Stimulated activated CD4-positive, alpha-beta T cell treated with anti-CD3 and anti-CD28 coated beads, Interleukin-4, amount 100 ng/mL, for 48 hours (primary cell): ENCODE results near the gene CPED1.

Experiments used
- DNase-seq, 2 donors: peaks; one replicate each; pipeline ENCODE4 v3.0.0-alpha.2; 2020; ENCODE audit warnings: low read depth in 2 of 2

Gene CPED1

DNA sequence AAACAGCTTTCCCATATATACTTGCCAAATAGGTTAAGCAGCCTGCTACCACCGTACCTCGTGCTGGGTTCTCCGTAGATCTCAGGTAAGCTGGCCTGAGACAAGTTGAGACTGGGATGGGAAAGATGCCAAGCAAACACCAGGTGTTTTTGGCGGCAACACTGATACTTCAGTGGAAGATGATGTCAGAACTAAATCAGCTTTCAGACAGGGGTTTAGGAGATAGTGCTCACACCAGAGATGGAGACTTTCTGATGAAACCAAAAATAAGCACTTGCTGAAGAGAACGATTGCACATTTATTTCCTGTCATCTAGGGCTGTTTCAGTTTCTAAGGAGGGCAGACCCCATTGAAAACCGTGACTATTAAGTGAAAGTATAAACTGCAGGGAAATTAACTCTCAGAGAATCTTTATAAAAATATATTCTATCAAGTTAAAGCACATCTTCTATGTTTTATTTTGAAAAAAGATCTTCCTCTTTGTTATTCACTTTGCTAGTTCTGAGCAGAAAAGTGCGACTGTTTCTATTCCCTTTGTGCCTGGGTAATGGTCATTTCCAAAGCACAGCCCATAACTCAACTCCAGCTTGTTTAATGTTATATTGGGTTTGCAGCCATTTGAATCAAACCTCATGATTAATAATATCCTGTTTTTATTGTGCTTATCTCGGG, 149.9 kb downstream of the CPED1 start:
- no peak for DNase-seq

DNA sequence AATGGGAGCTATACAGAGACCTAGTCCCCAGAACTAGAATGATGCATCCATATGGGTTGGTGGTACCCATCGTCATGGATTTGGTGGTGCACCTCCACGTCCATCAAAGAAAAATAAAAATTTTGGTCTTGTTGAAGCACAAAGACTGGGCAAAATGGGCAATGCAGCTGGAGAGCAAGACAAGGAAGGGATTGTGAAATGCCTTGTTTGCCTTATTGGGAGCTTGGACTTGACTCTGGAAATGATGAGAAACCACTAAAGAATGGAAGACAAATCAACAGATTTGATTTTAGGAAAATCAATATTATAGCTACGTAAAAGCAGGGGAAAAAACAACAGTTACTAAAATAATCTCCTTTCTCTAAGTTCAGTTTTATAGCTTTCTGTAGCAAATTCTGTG, 150.9 kb downstream of the CPED1 start:
- no peak for DNase-seq

DNA sequence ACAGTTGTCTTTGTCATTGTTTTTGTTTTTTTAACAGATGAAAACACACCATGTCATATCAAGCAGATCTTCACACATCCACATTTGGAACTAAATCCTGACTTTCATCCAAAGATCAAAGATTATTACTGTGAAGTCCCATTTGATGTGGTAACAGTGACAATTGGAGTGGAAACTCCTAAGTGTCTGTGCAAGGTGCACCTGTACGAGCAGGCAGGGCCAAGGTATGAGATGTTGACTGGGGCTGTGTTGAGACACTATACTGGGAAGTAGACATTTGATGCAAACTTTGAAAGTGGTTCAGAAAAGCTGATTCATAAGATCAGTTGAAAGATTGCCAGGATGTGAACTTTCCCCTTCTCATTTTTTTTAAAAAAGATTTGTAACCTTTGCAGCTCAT, 152.3 kb downstream of the CPED1 start:
- no peak for DNase-seq

DNA sequence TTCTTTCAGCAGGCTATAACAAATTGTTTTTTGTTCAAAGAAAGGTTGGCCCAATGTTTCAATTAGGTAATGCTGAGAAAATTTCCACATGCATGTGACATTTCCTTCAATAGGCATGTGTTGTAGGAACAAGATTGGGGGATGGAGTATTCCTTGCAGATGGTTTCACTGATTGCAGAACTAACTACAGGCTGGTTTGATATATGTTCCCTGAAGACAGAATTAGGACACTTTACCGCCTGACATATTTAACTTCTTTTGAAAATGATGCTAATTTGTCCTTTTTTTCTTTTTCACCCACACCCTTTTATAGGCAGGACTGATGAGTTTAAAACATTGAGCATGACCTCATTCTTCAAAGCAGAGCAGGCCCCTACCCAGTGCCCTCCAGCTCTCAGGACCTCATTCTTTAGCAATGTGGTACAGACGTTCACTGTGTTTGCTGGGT, 163.3 kb downstream of the CPED1 start:
- no peak for DNase-seq

DNA sequence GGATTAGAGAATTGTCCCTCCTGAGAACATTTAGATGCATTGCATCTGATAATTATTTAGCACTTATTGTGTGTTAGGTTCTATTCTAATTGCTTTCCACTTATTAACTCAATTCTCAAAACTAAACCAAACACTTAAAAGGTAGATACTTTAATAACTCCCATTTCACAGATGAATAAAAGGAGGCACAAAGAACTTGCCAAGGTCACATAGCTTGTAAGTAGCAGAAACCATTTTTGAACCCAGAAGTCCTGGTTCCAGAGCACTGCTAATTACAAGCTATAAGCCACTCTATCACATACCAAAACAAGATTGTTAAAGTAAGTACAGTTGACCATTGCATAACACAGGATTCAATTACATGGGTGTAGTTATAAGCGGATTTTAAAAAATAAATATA, 164.9 kb downstream of the CPED1 start:
- DNase-seq, result no peak

DNA sequence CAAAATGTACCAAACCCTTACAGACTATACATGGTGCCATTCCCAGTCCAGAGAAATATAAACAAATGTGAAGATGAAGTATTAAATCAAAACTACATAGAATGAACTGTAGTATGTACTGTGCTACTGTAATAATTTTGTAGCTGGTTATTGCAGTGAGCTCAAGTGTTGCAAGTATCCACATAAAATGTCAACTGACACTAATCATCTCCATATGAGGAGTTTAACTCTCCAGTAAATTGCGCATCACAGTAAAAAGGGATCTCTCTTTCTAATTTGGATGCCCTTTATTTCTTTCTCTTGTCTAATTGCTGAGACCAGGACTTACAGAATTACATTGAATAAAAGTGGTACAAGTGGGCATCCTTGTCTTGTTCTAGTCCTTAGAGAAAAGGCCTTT, 165.5 kb downstream of the CPED1 start:
- no peak for DNase-seq

DNA sequence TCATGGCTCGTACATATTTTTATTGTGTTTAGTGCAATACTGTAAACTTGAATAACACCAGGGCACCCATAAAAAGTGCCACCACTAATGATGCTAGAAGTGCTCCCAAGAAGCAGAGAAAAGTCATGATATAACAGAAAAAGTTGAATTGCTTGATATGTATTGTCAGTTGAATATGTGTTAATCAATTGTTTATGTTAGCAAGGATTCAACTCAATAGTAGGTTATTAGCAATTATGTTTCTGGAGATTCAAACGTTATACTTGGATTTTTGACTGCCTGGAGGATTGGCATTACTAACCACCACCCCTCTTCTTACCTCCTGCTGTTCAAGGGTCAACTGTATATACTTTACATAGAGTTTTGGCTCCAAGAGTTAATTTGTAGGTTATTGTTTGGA, 168.3 kb downstream of the CPED1 start:
- no peak for DNase-seq

DNA sequence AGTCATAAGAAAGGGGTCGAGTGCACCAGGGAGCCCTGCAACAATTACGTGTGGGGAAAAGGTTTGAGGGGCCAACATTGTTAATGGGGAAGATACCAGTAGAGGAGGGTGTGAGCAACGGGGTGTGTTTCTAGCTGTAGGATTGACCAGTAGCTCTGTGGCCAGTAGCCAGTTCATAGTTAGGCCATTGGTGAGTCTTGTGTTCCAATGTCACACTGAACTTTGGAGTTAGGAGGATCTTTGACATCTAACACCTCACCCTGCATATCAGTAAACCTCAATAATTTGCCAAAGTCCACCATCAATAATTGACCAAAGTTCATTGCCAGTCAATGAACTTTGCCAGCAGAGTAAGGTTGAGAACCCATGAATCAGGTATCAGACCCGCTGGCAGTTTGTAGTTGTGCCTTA, 168.8 kb downstream of the CPED1 start:
- DNase-seq, result no peak

DNA sequence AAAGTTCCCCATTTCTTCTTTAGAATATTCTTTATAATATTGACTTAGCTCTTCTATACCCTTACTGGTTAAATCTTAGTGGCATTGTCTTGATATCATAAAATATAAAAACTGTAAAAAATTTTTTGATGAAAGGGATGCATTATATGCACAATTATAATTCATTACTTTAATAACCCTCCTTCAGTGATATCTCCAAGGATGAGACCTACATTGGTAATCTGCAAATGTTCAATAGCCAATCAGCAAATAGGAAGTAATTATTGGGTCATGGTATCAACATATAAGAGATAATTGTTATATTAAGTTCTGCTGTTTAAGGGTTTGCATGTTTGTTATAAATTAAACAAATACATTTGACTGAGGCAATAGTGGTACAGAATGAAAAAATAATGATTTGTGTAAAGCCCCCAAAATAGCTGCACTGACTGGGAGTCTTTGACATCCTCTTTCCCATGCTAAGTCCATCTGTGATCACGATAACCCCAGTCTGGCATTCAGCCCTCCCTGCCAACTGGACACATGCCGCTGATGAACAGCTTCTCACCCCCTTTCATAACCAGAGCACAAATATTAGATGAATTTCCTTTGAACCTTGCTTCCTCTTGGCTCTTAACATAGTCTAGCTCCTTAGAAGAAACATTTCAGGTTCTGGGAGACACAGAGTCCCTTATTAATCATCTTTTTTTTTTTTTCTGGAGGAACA, 169.5 kb downstream of the CPED1 start:
- DNase-seq, result no peak

DNA sequence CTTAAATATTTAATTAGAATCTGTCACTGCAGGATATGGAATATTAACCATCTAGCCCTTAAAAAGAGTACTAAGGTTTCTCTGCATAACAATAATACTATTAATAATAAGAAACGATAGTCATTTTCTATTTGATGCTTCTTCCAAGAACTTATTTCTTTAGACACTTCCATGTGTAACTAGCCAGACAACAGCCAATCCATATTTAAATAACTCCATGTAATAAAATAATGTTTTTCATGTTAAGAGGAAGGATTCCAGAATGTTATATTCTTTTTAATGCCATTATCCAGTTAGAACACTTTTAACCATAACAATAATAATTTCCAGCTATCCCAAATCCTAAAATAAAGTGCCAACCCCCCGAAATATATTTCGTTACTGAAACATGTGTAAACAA, 170.2 kb downstream of the CPED1 start:
- DNase-seq, result no peak

DNA sequence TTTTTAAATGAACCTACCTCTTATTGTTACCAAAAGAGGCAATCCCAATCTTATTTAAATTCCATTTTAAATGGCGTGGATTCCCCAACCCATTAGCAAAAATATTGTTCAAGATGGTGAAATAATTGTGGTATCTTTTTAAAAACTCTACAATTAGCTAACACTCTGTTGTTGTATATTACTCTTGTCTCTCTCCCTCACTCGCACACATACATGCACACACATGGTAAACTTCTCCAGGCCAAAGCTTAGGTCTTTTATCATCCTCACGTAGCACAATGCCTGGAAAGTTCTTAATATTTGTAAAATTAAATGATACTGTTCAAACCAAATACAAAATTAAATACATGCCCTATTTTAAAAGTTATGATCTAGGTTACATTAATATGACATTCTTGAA, 171.0 kb downstream of the CPED1 start:
- DNase-seq, result no peak

DNA sequence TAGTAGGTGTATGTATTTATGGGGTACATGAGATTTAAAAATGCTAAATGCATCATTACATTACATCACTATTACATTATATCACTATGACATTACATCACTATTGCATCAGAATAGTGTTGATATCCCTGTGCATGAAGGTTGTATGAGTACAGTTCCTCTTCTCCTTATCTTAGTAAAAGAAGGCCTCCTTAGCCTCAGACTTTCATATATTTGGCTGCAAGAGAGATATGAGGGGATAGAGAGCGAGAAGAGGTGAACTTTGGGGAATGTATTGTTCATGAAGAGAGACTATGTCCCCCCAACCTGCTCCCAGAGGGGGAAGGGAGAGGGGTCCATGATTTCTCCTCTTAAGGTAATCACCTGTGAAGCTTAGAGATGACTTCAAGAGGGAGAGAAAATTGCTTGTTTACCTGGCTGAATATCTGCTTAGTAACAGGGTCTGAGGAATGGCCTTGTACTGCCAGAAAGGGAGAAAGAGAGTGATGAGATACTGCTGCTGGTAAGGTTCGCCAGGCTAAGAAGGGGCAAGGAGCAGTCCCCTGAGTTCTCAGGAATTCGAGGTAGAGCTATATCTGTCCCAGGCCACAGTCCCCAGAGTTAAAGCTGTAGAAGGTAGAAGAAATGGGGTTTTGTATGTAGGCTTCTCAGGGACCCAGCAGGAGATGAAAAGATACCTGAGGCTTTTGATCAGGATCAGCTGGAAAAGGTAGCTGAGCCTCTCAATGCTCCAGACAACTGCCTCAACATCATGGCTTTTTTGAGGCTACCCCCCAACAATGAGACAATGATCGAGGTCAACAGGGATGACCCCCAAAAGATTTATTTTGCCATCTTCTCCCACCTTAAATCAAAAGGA, 171.9 kb downstream of the CPED1 start:
- no peak for DNase-seq

DNA sequence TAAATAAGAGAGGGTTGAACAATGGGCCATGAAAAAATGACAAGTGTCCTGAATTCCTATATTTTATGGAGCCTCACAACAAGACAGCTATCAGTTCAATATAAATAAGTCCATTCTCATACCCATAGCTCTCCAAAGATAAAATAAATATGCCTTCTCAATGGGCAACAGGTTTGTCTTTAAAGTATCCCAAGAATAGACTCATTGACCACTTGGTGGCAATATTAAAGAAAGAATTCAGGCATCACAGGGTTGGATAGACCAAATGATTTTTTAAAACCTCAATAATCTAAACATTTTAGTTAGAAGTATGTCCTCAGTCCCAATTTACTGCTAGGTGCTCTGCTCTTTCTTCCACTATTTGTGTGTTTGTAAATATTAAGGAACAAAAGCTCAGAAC, 175.2 kb downstream of the CPED1 start:
- no peak for DNase-seq

DNA sequence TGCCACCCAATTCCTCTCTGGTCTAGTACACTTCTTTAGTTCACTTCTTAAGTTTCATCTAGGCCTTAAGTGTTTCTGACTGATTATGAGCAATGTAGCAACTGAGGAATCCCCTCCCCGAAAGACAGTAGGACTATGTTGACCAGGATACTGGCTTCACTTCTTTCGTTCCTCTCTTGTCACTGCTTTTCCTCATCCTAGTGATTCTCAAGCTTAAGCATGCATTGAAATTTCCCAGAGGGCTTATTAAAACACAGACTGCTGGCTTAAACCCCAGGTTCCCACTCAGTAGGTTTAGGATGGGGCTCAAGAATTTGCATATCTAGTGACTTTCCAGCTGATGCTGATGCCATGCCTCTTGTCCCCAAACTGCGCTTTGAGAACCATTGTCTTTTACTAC, 175.7 kb downstream of the CPED1 start:
- no peak for DNase-seq

DNA sequence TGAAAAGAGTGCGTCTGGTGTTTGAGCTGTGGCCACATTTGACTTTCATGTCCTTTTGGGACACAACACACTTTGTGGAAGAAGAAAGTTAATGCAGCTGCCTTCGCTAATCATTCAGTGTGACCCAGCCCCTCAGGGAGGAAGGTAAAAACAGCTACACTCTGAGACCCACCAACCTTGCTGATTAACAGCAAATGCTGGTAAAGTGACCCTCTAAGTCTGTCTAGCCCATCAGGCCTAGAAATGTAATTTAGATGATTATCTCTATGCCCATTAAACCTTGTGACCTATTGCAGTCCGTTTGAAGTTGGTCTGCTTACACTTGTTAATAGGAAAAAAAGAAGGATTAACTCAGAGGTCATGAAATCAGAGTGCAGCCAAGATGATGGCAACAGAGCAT, 178.4 kb downstream of the CPED1 start:
- no peak for DNase-seq

DNA sequence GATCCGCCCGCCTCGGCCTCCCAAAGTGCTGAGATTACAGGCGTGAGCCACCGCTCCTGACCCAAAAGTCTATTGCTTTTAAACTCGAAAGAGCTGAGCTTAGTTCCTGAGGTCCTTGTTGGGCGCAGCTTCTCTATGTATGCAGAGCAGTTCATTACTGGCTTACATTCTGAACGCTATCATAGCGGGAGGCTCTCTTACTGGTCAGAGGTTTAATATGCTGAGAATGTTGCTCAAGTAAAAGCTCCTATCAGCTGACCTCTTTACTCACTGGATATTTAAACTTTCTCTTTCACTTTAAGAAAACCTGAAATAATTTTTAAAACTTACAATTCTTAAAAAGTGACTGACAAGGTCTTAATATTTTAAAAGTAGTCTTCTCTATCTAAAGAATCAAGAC, 179.5 kb downstream of the CPED1 start:
- DNase-seq, result no peak

DNA sequence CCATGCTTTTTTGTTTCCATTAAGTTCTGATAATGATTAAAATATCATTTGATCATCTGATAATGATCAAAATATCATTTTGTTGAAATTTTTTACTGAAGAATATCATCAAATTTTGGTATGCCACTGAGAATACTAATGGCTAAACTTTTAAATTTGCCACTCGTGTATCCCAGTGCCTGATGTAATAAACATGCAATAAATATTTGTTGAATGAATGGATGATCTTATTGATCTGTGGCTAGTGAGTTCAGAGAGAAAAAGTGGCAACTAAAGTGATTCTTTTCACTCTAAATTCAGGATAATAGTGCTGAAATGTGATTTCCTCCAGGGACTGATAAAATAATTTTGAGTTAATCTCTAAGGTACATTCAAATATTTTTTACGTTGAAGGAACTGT, 181.0 kb downstream of the CPED1 start:
- no peak for DNase-seq

DNA sequence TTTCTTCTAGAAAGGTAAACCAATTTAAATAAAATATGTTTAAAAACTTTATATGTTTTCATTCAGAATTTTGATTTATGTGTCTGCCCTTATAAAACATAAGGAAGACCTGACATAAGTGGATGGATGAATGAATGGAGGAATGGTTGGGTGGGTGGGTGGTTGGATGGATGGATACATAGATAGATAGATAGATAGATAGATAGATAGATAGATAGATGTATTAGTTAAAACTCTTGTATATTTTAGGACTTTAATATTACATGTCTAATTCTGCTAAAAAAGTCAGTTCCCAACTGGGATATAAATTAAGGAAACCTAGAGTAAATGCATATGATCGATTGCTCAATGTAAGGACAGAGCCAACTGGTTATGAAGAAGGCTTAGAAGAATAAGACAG, 184.0 kb downstream of the CPED1 start:
- no peak for DNase-seq

DNA sequence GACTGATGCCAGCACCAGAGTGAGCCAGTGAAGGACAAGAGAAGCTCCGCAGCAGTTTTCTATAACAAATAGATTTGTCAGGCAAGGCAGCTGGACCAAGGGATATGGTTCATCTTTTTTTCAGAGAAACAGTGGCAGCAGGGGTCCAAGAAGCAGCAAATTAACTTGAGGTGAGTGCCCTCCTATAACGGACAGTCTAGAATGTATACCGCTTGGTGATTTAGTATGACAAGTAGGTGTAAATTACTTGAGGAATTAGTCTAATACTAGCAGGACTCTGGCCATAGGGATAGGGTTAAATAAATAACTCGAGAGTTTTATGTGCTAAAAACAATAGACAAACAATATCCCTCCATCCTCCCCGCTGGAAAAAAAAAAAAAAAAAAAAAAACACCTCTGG, 187.3 kb downstream of the CPED1 start:
- no peak for DNase-seq

DNA sequence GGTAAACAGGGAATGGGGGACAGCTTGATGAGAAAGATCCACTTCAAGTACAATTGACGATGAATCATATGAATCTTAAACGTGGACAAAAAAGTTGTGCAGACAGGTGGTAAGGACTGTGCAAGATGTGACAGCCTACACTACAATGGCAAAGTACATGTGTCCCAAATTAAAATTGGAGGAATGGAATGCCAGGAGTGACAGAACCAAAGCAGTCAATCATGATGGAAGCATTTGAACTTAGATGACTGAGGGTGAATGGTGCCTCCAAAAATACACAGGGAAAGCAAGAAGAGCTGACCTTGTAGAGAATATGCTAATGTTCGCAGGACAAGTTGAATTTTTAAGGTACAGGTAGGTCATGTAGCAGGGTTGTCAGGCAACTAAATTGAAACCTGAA, 189.9 kb downstream of the CPED1 start:
- no peak for DNase-seq

DNA sequence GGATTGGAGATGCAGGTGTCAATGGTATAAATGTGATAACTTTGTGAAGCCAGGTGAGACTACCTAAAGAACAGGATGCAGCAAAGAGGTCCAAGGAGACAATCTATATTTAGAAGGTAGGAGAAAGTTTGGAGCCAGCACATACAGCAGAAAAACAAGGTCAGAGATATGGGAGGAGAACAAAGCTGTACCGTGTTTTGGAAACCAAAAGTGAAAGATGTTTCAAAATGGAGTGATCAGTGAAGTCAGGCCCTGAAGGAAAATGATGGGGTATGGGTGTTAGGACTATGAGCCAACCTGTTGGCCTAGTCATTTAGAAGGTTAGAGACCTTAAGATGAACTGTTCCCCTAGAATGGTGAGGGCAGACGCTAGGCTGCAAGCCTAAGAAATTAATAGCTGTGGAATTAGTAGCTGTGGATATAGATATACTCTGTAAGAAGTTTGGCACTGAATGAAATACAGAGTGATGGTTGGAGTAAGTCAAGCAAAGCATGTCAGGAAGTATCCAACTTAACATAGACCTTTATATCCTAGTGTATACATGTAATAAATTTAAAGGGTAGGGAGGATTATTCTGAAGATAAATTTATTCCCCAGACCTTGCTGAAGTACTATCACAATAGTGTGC, 190.5 kb downstream of the CPED1 start:
- no peak for DNase-seq

DNA sequence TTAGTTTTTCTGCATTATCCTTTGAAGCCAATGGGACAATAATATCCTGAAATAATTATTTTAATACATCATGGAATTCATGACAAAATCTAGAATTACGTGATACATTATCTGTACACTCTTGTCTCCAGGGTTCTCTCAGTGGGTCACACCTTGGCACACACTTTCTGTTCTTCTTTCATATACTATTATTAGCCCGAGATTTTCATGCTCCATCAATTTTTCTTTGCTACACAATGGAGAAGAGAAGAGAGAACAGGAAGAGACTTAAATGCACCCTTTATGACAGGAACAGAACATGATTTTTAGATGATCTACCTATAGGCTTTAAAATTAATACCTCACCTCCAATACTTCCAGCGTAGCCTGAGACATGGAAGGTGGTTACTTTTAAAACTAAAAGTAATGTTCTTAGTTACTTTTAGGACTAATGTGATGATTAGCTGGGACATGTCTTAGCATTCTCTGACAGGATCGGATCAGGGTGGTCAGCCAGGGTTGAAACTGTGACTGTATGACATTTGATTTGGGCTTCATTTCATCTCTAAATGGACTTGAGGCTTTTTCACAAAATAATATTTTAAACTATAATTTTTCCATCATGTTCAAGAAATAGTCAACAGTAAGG, 192.0 kb downstream of the CPED1 start:
- no peak for DNase-seq
